ENCODE measurements around the gene EFNA5.

The EFNA5 gene

GRCh38 chr5:107533910-107534876 lies 136.5 kb downstream of the EFNA5 start:
- Mint-ChIP-seq H3K27me3 (peaks cover 4% of the 10 kb centered on the region), H3K36me3 (ENCODE audit: low read depth) (no peaks in the 10 kb centered on the region), H3K4me1 (ENCODE audit: low read depth) (peaks cover 8% of the 10 kb centered on the region), H3K4me3 (no peak overlapping the region), H3K27ac (no peak overlapping the region), H3K9me3 (no peaks in the 10 kb centered on the region)
- DNase-seq = no peak

DNA sequence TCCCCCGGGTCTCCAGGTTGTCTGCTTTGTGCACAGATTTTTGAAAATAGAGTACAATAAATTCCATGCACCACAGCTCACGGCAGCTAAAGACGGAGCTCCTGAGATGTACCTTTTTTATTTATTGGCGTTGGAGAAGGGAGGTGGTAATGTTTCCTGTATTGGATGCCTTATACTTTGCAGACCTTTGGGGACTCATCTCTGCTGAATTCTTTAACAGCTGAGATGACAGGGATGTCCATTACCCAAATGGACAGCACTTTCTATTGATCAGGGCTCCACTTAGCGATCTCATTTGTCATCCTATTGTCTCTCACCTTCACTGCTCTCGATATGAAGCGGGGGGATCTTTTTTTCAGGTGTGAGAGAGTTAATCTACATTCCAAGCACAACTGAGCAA lies 137.8 kb downstream of the EFNA5 start:
- Mint-ChIP-seq H3K27me3 (no peaks in the 10 kb centered on the region), H3K4me1 (ENCODE audit: low read depth) (no peaks in the 10 kb centered on the region), H3K9me3 (no peaks in the 10 kb centered on the region), H3K27ac (no peak overlapping the region), H3K36me3 (ENCODE audit: low read depth) (no peaks in the 10 kb centered on the region), H3K4me3 (no peak overlapping the region)
- no peak for DNase-seq

GRCh38 chr5:107532169-107532878 lies 138.4 kb downstream of the EFNA5 start:
- Mint-ChIP-seq H3K27me3 (no peaks in the 10 kb centered on the region), H3K4me3 (no peak overlapping the region), H3K9me3 (no peaks in the 10 kb centered on the region), H3K36me3 (ENCODE audit: low read depth) (no peaks in the 10 kb centered on the region), H3K27ac (no peak overlapping the region), H3K4me1 (ENCODE audit: low read depth) (no peaks in the 10 kb centered on the region)
- no peak for DNase-seq

DNA sequence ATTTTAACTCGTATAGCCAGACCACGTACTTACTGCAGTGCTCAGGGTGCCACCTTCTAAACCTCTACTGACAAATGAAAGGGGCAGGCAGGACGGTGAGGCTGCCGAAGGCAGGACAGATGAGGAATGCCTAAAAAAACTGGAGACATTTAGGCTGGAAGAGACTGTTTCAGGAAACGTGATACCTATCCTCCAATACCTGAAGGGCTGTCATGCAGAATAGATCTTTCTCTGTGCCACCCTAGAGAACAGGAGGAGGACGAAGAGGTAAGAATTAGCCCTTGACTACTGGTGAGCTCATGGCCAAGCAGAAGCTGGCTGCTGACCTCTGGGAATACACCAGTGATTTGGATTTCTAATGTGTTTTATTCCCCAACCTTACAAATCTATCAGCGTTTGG lies 139.4 kb downstream of the EFNA5 start:
- Mint-ChIP-seq H3K9me3 (no peaks in the 10 kb centered on the region), H3K36me3 (ENCODE audit: low read depth) (no peaks in the 10 kb centered on the region), H3K4me1 (ENCODE audit: low read depth) (no peaks in the 10 kb centered on the region), H3K4me3 (no peak overlapping the region), H3K27me3 (no peaks in the 10 kb centered on the region), H3K27ac (no peak overlapping the region)
- DNase-seq = no peak

- H3K36me3 Mint-ChIP-seq (ENCODE audit: low read depth) = no peaks in the 10 kb centered on the region
- no peak overlapping the region for H3K4me3 Mint-ChIP-seq
- H3K27me3 Mint-ChIP-seq = no peaks in the 10 kb centered on the region
- no peaks in the 10 kb centered on the region for H3K9me3 Mint-ChIP-seq
- H3K27ac Mint-ChIP-seq = no peak overlapping the region
- DNase-seq = no peak
- no peaks in the 10 kb centered on the region for H3K4me1 Mint-ChIP-seq (ENCODE audit: low read depth)
Measured at GRCh38 chr5:107529618-107530017, 141.1 kb downstream of the EFNA5 start.

DNA sequence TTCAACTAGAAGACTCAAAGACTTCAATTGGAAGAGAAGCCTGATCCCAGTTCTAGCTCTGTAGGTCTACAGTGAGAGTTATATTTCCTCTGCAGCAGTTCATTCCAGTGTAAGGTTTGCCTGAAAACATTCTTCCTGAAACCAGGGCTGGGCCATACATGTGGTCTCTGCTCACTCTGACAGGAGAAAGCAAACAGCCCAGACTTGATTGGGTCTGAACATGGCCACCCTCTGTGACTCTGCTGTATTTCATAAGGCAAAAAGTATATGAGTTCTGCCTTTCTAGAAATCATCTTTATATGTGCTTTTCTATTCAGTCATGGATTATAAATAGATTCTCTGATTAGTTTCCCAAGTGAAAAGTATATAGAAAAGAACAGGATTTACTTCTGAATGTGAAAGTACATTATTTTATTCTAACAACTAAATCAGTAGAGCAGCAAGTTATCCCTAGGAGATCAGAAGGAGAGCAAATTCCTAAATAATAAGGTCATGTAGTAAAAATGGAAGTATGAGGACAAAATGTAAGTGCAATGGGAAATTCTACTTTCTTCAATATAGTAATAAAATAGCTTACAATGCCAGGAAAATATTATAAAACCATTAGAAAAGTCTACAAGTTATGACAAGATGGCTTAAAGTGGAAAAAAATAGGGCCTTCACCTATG lies 144.3 kb downstream of the EFNA5 start:
- Mint-ChIP-seq H3K4me3 (no peak overlapping the region), H3K36me3 (ENCODE audit: low read depth) (no peaks in the 10 kb centered on the region), H3K27ac (no peak overlapping the region), H3K4me1 (ENCODE audit: low read depth) (no peaks in the 10 kb centered on the region), H3K9me3 (no peaks in the 10 kb centered on the region), H3K27me3 (peaks cover 3% of the 10 kb centered on the region)
- no peak for DNase-seq

DNA sequence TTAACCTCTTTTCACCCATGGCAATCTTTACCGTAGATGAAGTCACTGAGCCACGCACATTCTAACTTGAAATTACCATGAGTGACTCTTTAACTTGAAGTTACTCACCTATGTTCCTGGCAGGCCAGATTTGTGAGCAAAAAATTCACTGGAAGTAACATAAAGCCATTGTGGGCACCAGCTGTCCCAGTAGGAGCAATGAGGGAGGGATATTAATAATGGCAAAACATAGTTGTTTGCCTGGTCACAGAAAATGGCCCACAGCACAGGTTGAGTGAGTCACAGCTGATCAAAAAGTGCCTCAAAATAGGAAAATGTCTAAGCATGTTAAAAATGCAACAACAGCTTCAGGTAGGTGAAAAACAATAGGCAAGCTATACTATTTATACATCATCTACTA lies 146.6 kb downstream of the EFNA5 start:
- no peaks in the 10 kb centered on the region for H3K36me3 Mint-ChIP-seq (ENCODE audit: low read depth)
- H3K4me1 Mint-ChIP-seq (ENCODE audit: low read depth) = peaks cover 3% of the 10 kb centered on the region
- H3K27ac Mint-ChIP-seq = no peak overlapping the region
- peaks cover 3% of the 10 kb centered on the region for H3K27me3 Mint-ChIP-seq
- H3K4me3 Mint-ChIP-seq = no peak overlapping the region
- DNase-seq = no peak
- H3K9me3 Mint-ChIP-seq = no peaks in the 10 kb centered on the region

DNA sequence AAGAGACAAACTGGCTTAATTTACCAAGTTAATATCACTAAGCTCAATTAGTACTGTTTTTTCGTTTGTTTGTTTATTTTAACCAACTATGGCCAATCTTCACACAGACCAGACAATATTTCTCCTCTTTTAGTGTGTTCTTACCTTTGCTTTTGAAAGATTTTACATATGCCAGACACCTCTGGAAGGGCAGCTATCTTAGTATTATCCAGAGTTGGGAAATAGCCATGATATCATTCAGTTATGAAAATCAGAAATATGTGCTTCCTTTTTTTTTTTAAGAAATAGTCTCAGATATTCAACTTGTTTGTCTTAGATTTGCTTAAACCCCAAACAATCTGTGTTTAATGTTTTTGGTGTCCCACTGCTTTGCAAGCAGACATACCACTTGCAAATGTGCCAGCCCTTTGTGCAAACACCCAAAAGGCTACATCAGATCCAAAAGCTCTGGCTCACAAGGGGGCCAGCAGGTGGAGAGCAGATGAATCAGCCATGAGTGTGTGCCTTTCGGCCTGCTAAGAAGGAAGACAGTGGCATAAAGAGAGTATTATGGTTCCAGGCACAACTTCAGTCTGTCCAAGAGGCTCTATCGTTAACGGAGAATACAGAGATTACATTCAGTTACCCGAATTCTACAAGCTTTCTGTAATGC lies 147.6 kb downstream of the EFNA5 start:
- Mint-ChIP-seq H3K9me3 (no peaks in the 10 kb centered on the region), H3K4me3 (no peak overlapping the region), H3K4me1 (ENCODE audit: low read depth) (peaks cover 3% of the 10 kb centered on the region), H3K27me3 (peaks cover 3% of the 10 kb centered on the region), H3K27ac (no peak overlapping the region), H3K36me3 (ENCODE audit: low read depth) (no peaks in the 10 kb centered on the region)
- no peak for DNase-seq

GRCh38 chr5:107522456-107522855 lies 148.3 kb downstream of the EFNA5 start:
- Mint-ChIP-seq H3K4me3 (no peak overlapping the region), H3K27ac (no peak overlapping the region), H3K9me3 (no peaks in the 10 kb centered on the region), H3K4me1 (ENCODE audit: low read depth) (peaks cover 3% of the 10 kb centered on the region), H3K27me3 (peaks cover 3% of the 10 kb centered on the region), H3K36me3 (ENCODE audit: low read depth) (no peaks in the 10 kb centered on the region)
- no peak for DNase-seq

GRCh38 chr5:107519900-107520354 lies 150.8 kb downstream of the EFNA5 start:
- Mint-ChIP-seq H3K4me1 (ENCODE audit: low read depth) (peaks cover 3% of the 10 kb centered on the region), H3K27me3 (peaks cover 3% of the 10 kb centered on the region), H3K4me3 (no peak overlapping the region), H3K9me3 (no peaks in the 10 kb centered on the region), H3K27ac (no peak overlapping the region), H3K36me3 (ENCODE audit: low read depth) (no peaks in the 10 kb centered on the region)
- DNase-seq = no peak

DNA sequence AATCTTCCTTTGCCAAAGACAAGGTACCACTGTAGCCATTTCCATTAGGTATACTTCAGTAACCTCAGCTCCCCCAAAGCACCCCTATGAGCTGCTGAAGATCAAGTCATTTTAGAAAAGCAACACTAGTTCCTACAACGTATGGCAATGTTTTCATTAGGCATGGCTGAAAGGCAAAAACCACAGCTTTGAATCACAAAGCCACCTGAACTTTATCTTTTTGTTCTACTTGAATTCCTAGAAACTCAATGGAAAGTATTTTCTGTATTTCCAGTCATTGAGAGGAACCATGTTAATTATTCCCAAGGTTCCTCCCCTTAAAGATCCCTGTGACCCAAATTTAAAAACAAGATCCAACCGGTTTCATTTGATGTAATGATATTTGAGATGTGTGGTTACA lies 152.1 kb downstream of the EFNA5 start:
- Mint-ChIP-seq H3K4me3 (no peak overlapping the region), H3K9me3 (no peaks in the 10 kb centered on the region), H3K27me3 (peaks cover 9% of the 10 kb centered on the region), H3K4me1 (ENCODE audit: low read depth) (peaks cover 3% of the 10 kb centered on the region), H3K36me3 (ENCODE audit: low read depth) (no peaks in the 10 kb centered on the region), H3K27ac (no peak overlapping the region)
- DNase-seq = no peak

DNA sequence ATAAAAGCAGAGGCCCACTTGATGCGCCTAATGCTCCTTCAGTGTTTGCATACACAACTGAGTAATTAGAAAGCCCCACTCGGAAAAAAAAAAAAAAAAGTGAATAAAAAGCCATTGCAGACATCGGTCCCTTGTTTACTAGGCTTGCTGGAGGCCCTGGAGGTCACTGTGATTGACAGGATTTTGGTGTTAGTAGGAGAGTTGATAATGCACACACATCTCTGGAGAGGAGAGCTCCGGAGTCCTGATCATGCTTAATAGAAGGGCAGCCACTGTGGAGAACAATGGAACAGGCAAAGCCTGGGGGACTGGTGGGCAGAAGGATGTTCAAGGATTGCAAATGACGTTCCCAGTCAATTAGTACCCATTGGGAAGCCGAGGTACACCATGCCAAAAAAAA lies 152.5 kb downstream of the EFNA5 start:
- peaks cover 3% of the 10 kb centered on the region for H3K4me1 Mint-ChIP-seq (ENCODE audit: low read depth)
- no peaks in the 10 kb centered on the region for H3K36me3 Mint-ChIP-seq (ENCODE audit: low read depth)
- H3K9me3 Mint-ChIP-seq = no peaks in the 10 kb centered on the region
- no peak overlapping the region for H3K4me3 Mint-ChIP-seq
- DNase-seq = no peak
- H3K27ac Mint-ChIP-seq = no peak overlapping the region
- peaks cover 10% of the 10 kb centered on the region for H3K27me3 Mint-ChIP-seq

GRCh38 chr5:107517185-107518033 lies 153.3 kb downstream of the EFNA5 start:
- no peak overlapping the region for H3K27ac Mint-ChIP-seq
- H3K27me3 Mint-ChIP-seq = peaks cover 10% of the 10 kb centered on the region
- no peak overlapping the region for H3K4me3 Mint-ChIP-seq
- no peak for DNase-seq
- H3K9me3 Mint-ChIP-seq = no peaks in the 10 kb centered on the region
- H3K4me1 Mint-ChIP-seq (ENCODE audit: low read depth) = peaks cover 3% of the 10 kb centered on the region
- no peaks in the 10 kb centered on the region for H3K36me3 Mint-ChIP-seq (ENCODE audit: low read depth)
